Epithelial cell of alveolus of lung (primary cell): ENCODE results near the gene BLOC1S1. TPM values are rescaled to one million over a fixed set of nuclear protein-coding genes. Genes with fewer than 3 reads are reported as not detected.

Experiments used
- total RNA-seq: library from RNA; depleted of rRNA; stranded (reverse); fragments of >200 nt; gene quantifications from 2 replicates; pipeline ENCODE4 v1.2.1, GENCODE V29; 2015

The BLOC1S1 gene
- 139 and 141 TPM in 2 replicates for total RNA-seq

DNA sequence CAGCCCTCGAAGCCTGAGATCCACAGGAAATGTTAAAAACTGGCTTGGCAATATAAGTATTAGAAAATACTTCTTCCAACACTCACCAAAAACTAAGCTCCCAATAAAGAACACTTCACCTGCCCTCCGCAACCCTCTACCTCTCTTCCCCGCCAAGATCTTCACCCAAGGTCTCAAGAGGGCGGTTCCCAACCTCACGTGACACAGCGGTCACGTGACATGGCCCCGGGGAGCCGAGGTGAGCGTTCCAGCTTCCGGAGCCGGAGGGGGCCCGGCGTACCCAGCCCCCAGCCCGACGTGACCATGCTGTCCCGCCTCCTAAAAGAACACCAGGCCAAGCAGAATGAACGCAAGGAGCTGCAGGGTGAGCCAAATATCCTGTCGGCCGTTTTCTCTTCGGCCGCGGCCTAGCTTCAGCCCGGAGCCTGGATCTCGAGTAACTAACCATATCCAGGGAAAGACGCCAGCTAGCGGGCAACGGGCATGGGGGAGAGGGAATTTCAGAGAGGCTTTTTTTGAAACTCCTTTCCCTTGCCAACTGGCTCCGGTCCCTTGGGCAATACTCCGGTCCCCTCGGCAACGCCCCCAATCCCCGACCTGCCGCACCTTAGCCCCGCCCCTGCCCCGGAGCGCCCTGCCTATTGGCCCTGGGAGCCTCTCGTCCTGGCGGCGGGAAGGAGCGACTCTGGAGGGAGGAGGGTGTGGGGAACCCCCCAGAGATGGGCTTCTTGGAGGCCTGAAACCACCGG is at the start of gene BLOC1S1:
Gene BLOC1S1 (plus strand): TSS at position 214 of the 749 bp plus-strand sequence. CDS start 6 bp downstream, at position 220.

DNA sequence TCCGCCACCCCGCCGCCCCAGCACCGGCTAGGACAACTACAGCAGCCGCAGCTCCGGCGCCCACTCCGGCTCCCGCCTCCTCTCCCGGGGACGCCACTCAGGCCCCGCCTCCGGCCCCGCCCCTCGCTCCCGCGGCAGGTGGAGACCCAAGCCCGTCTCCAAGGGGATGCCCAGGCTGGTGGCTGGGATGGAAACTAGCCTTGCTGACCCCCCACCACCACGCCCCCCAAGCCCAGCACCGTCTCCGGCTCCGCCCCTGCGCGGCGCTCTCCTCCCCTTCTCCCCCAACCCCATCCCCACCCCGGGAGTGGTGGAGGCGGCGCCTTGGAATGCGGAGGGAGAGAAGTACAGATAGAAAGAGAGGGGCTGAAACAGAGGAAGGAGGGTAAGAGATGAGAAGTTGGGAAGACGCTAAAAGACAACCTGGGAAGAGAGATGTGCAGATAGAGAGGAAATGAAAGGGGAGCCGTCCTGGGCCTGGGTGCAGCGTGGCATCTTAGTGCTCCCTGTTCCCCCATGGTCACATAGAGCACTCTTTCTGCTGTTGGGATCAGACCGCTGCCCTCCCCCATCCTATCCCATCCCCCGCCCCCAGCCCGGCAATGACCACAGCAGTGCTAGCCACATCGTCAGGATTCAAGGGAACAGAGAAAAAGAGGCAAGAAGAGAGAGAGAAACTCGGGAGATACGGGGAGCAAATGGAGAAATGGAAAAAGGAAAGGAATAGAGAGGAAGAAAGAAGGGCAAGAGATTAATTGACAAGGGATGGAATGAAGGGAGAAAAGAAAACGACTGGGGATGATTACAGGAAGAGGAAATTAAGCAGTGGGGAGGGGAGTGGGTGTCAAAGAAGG is 7.8 kb upstream of the BLOC1S1 start, which contains the start of gene ITGA7:
Gene ITGA7 (minus strand): TSS at position 64 of the 854 bp plus-strand sequence. CDS start 222 bp downstream, outside the sequence.

DNA sequence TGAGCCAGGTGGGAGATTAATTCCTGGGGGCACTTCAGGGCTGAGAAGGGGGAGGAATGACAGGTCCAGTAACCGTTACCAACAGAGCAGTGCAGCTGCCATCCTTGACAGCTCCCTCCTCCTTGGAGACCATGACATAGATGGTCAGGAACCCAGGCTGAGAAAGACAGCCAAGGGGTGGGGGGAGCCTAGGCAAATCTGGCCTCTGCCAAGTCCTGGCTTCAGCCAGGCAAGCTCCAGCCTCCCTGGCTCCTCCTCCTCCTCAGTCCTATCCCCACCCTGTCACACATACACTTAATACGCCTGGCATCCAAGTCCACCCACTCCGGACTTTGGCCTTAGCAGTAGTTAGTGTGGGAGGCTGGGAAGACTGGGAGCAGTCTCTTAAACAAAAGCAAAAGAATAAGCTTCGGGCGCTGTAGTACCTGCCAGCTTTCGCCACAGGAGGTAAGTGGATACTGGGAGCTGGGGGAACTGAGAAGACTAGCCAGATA is 4.3 kb downstream of the BLOC1S1 start, which contains the start of gene RDH5:
Gene RDH5 (plus strand): TSS at position 323 of the 494 bp plus-strand sequence. CDS start 792 bp downstream, outside the sequence.

DNA sequence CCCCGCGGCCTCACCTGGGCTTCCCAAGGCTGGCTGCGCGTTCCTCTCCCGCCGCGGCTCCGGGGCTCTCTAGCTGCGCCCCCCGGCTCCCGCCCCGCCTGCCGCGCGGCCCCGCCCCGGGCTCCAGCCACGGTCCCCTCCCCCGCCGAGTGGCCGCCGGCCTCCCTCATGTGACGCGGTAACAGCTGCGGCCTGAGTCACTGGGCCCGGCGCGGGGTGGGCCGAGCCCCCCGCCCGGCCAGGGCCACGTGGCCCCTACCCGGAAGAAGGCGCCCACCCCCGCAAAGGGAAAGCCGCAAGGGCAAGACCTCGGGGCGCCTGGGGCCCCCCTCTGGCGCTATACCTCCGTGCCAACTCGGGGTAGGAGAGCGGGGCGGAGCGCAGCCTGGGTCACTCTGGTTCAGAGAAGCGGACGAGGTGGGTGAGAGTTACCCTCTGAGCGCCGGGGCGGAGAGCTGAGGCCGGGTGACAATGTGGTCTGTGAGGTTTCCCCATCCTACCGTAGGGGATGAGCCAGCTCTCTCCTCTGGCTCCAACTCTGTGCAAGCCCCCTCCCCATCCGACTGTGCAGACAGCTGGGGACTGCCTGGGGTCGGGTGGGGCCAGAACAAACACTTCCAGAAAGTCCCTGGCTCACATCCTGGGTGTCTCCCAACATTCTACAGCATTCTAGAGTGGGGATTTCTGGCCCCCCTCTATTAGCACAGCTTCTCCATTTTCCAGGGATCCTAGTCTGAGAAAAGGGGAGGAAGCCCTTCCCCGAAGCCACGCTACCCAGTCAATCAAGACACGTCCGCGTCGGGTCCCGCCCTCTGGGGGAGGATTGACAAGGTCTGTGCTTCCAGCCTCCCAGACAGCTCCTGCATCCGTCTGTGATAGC is 13.3 kb downstream of the BLOC1S1 start, which contains the start of gene CD63:
Gene CD63 (minus strand): TSS at position 71 of the 880 bp plus-strand sequence. CDS start 668 bp downstream, outside the sequence.

DNA sequence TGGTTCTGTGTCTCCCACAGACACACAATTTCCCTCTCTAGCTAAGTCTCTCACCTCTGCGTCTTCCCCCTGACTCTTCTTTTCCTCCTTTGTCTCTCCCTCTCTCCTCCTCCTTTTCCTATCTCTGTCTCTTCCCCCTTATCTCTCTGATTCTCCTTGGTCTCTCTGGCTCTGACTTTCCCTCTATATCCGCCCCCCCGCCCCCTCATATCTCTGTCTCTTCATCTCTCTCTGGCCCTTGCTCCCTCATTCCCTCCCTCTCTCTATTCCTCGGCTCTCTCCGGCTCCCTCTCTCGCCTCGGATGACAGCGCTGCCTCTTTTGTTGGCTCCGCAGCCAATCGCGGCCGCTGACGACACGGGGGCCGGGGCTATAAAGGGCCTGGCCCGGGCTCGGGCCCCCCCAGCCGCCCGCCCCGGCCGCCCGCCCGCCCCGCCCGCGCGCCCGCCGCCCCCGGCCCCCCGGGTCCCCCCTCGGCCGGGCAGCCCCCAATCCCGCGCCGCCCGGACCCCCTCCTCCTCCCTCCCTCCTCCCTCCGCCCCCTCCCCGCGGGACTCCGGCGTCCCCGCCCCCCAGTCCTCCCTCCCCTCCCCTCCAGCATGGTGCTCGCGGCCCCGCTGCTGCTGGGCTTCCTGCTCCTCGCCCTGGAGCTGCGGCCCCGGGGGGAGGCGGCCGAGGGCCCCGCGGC is 27.0 kb downstream of the BLOC1S1 start, which contains the start of gene GDF11:
Gene GDF11 (plus strand): TSS at position 404 of the 687 bp plus-strand sequence. CDS start 195 bp downstream, at position 599.

Other genes with a start within 250 kb of the BLOC1S1 start
- not detected in 2 replicates for gene OR6C70, start 245.9 kb upstream of the BLOC1S1 start, total RNA-seq
- not detected in 2 replicates for gene OR6C68, start 223.7 kb upstream of the BLOC1S1 start, total RNA-seq
- gene OR6C4, start 166.4 kb upstream of the BLOC1S1 start, total RNA-seq: not detected in 2 replicates
- not detected in 2 replicates for gene OR2AP1, start 143.6 kb upstream of the BLOC1S1 start, total RNA-seq
- gene OR10P1, start 79.2 kb upstream of the BLOC1S1 start, total RNA-seq: not detected in 2 replicates
- 1.0 and 5.3 TPM in 2 replicates for gene ITGA7, start 8.1 kb upstream of the BLOC1S1 start, total RNA-seq
- 2.2 TPM in 1 of 2 replicates, not detected in the other for gene RDH5, start 4.3 kb downstream of the BLOC1S1 start, total RNA-seq
- gene CD63, start 13.0 kb downstream of the BLOC1S1 start, total RNA-seq: 790 and 1,053 TPM in 2 replicates
- gene GDF11, start 27.1 kb downstream of the BLOC1S1 start, total RNA-seq: 6.5 and 9.7 TPM in 2 replicates
- gene SARNP, start 101.7 kb downstream of the BLOC1S1 start, total RNA-seq: 92.9 and 119 TPM in 2 replicates
- gene ORMDL2, start 102.0 kb downstream of the BLOC1S1 start, total RNA-seq: 14.6 and 25.6 TPM in 2 replicates
- gene DNAJC14, start 113.5 kb downstream of the BLOC1S1 start, total RNA-seq: 37.1 and 48.1 TPM in 2 replicates
- gene MMP19, start 126.9 kb downstream of the BLOC1S1 start, total RNA-seq: 21.9 and 38.4 TPM in 2 replicates
- 30.9 and 31.5 TPM in 2 replicates for gene PYM1, start 211.8 kb downstream of the BLOC1S1 start, total RNA-seq
- gene DGKA, start 215.1 kb downstream of the BLOC1S1 start, total RNA-seq: 14.8 and 31.3 TPM in 2 replicates
- 1.7 and 18.7 TPM in 2 replicates for gene PMEL, start 250.0 kb downstream of the BLOC1S1 start, total RNA-seq